HG03575 (cell line): ENCODE results near the gene APOL6.
"Not testable (repeated sequence)": the region's sequence is repeated elsewhere in the genome, so short reads cannot be mapped to it uniquely, and the experiment has no call there.

Experiments
- ATAC-seq: cut with Tn5 transposase; IDR thresholded peaks from one replicate; pipeline ENCODE4 v1.9.1; 2021; ENCODE audit not compliant: unreplicated experiment, insufficient number of reproducible peaks, low FRiP score; ENCODE audit errors: extremely low read depth

Gene APOL6

GRCh38 chr22:35615156-35615555 lies 33.1 kb upstream of the APOL6 start:
- no peak for ATAC-seq

DNA sequence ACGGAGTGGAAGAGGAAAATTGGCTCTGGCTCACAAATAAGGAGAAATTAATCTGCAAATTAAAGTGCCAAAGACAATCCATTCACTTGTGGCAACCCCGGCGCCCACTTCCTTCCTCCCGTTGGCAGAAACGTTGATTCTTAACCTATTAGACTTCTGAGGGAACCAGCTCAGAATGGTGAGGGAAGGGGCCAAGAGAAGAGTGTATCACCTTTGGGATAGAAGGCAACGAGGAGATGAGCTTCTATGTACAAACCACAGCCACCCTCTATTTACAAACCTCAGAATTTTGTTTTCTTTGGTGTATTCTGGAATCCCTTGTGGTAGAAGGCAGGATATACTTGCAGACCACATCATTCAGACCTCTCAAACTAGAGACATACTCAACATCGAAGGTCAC lies 32.2 kb upstream of the APOL6 start:
- no peak for ATAC-seq

GRCh38 chr22:35617137-35617755 lies 31.0 kb upstream of the APOL6 start, which contains the start of gene MB:
TSS of gene MB (minus strand) at chr22:35617329. CDS start at chr22:35617257, 72 bp downstream.
- ATAC-seq: no peak

DNA sequence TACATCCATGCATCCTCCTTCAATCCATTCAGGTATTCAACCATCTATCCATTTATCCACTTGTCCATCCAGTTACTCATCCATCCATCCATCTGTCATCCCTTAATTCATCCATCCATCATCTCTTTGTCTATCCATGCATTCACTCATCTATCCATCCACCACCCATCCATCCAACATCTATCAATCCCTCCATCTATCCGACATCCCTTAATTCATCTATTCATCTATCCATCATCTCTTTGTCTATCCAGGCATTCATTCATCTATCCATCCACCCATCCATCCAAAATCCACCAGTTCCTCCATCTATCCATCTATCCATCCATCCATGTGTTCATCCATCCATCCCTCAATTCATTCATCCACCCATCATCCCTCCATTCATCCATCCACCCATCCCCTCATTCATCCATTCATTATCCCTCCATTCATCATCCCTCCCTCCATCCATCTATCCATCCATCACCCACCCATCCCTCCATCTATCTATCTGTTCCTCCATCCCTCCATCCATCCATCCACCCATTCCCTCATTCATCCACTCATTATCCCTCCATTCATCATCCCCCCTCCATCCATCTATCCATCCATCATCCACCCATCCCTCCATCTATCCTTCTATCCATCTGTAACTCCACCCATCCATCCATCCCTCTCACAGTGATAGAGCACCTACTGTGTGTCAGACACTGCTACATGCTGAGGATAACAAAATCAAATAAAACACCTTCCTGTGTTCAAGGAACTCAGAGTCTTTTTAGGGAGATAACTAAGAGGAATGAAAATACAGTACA lies 29.6 kb upstream of the APOL6 start:
- ATAC-seq: no peak

DNA sequence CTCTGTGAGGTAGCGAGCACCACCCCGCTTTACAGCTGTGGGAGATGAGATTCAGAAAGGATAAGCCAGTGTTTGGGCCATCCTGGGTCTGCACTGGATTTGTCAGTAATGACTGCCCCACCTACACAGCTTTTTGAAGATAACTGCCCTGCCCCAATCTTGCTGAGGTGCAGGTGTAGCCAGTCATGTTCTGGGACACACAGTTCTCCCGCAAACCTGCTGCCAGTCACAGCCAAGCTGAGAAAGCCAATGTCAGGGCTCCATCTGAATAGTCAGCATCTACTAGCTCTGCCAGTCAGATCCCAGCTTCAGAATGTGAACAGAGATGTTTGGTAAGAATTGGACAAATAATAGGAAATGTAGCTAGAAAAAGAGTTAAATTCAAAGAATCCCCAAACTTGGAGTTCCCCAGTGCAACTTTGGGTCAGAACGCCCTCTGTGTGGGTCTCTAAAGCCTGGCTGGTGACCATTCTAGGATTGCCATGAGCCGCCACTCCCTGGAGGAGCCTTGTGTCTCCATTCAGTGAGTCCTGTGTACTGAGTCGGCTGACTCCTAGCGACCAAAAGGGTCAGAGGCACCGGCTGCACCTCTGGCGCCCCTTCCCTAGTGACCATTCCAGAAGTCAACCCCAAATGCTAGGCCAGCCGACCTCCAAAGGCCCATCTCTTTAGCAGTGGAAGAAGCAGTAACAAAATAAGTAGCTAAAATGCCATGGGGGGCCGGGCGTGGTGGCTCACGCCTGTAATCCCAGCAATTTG lies 28.7 kb upstream of the APOL6 start:
- no peak for ATAC-seq

DNA sequence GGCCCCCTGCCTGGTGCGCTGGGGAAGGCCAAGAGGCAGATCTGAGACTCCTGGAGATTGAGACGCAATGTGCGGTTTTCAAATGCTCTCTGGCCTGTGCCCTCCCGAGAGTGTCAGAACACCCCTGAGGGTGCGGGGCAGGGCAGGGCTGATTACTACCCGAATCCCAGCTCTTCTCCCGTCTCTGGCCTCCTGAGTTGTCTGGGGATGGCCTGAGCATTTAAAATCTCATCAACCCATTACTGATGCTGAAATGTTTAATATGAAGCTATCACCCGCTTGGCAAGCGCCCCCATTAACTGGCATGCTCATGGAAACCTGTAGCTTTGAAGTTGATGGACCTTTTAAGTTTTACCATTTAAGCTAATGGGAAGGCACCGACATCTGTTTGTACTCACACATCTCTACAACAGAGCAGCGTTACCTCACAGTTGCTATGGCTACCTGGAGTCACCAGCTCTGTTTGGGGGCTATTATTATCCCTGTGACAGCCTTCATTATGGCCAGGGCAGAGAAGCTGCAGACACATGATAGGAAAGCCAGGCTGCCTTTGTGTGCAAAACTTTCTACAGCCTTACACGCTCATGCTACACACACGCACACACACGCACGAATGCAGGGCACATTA lies 27.5 kb upstream of the APOL6 start:
- no peak for ATAC-seq

- no peak for ATAC-seq
Observed at GRCh38 chr22:35621451-35621850, 26.8 kb upstream of the APOL6 start.

DNA sequence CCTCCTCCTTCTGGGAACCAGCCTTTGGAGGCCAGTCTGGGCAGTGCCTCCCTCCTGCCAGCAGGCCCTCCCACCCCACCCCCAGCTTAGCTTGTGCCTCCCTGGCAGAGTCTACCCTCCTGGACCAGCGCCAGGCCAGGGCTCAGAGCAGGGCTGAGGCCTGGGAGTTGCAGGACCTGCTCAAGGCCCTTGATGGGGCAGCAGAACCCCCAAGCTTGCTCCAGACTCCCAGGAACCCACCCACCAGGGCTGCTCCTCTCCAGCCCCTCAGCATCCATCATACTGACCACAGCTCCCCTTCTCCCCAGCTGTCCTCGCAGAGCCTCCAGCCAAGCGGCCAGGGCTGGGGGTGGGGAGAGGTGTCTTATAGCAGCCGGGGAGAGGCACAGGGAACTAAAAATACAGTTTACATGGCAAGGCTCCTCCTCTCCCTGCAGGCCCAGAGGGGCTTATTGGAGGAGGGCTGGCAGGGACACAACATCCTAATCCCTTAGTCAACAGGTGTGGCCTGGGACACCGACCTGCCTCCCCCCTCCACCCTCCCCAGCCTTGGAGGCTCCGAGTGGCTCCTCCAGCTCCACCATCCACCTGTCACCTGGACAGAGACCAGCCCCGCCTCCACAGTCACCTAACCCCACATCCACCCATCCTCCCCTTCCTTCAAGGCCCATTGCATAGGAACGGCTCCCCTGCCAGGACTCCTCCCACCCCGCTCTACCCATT lies 25.9 kb upstream of the APOL6 start:
- no peak for ATAC-seq

DNA sequence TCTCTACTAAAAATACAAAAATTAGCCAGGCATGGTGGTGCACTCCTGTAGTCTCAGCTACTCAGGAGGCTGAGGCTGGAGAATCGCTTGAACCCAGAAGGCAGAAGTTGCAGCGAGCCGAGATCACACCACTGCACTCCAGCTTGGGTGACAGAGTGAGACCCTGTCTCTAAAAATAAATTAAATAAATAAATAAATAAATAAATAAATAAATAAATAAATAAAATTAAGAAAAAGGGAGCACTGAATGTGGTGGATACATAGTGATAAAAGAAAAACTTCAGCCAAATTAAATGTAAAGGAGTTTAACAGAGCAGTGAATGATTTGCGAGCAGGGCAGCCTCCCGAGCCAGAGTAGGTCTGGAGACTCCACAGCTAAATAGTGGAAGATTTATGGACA lies 24.4 kb upstream of the APOL6 start:
- ATAC-seq: not testable (repeated sequence)

DNA sequence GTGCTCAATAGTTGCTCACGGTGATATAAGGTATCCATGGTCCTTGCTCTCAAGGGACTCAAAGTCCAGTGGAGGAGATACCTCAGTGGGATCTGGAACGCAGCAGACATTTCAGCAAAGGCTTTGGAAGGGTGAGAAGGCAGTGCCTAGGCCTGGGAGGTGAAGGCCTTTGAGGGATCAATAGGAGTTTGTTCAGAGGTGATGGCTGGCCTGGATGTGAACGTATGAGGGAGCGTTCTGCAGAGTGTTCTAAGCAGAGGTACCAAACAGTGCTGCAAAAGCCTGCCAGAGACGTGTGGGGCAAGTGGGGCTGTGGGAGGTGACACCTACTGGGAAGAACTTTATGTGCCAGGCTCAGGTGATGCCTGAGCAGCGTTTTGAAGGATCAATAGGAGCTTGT lies 23.7 kb upstream of the APOL6 start:
- ATAC-seq: no peak

GRCh38 chr22:35625763-35626432 lies 22.3 kb upstream of the APOL6 start:
- no peak for ATAC-seq

DNA sequence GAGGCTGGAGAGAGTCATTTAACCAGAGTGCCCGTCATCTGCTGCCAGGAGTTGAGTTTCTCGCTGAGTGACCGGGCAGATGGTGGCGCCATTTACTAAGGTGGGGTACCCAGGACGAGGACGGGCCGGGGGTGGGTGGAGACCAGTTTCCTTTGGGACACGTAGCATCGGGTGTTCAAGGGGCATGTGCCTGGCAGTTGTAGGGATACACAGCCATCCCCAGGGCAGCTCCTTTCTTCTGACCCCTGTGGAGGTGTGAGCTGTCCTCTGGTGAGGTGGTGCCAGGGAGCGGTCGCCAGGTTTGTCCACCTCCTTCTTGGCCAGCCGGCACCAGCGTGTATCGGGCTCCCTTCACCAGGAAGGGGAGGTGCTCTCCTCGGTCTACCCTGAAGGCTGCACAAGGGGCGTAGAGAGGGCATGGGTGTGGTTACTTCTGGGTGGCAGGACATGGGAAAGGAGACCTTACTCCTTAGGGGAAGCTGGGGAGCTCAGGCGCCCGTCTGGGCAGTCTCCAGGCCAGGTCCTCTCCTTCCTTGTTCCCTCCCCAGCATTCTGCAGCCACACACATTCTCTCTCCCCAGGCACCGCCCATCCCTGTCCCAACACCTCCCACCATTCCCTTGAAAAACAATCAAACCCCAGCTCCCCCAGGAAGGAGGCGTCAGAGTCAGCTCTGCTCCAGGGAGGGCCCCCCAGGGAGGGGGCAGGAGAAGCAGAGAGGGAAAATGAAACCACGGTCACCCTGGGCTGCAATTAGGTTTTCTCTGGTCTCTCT lies 20.8 kb upstream of the APOL6 start:
- no peak for ATAC-seq

- ATAC-seq: no peak
Observed at GRCh38 chr22:35628732-35629131, 19.5 kb upstream of the APOL6 start.

DNA sequence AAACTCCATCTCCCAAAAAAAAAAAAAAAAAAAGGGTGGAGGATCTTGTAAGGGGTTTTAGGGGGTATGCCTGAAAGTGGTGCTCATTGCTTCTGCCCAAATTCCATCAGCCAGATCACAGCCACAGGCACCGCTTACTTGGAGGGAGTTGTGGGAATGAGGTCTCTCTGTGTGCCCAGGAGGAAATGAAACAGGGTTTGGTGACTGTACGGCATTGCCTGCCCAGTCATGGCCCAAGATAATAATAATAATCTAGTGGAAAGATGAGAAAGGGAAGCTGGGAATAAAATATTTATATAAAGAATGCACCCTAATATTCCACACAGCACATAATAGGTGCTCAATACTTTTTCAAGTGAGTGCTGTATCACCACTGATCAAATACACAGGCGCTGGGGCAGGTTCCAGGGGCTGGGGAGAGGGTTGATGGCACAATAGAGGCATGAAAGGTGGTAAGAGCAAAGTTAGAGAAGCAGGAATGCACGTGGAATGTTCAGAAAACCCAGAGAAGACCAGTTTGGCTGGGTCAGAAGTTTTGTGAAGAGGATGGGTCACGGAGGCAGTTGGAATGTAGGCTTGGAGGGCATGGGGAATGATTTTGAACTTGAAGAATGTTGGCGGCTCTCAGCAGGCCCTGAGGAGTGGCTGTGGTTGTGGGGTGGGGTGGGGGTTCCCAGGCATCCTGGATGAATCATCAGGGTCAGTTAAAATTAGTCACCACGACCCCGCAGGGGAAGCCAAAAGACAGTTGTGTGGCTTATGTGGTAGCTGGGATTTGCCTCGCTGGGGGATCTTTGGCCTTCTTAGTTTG lies 18.6 kb upstream of the APOL6 start:
- no peak for ATAC-seq

GRCh38 chr22:35630387-35630793 lies 17.9 kb upstream of the APOL6 start:
- ATAC-seq: no peak

DNA sequence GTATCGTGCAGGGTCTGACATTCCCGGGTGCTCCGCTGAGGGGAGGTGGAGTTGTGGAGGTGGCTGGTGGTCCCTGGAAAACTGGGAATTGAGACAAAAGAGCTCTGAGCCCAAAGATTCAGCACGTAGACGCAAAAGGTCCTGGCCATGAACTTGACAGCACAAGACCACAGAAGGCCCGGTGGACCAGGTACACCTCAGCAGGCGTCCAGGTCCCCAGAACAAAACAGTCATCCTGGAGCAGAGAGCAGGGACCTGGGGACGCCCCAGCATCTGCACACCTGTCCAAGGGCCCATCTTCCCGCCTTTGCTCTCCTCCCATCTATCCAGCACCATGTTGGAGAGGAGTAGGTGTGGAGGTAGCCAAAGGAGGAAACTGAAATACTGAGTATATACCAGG lies 17.4 kb upstream of the APOL6 start:
- no peak for ATAC-seq

GRCh38 chr22:35631597-35631996 lies 16.6 kb upstream of the APOL6 start:
- no peak for ATAC-seq
